UCSD-AML1 (cell line): ENCODE results near the gene SOX1.

Experiments
- DNase-seq: peaks from one replicate; lab custom pipeline; 2025; ENCODE audit not compliant: unreplicated experiment; lab: John Stamatoyannopoulos, UW

Gene SOX1

GRCh38 chr13:112071723-112072533 is 5.0 kb downstream of the SOX1 start:
- DNase-seq, result no peak

- DNase-seq, result no peak
These were observed 5.7 kb downstream of the SOX1 start for GRCh38 chr13:112072534-112073244.

- DNase-seq, result no peak
These were observed 6.5 kb downstream of the SOX1 start for GRCh38 chr13:112073245-112074138.

- no peak for DNase-seq
These were observed 7.4 kb downstream of the SOX1 start for GRCh38 chr13:112074139-112074865.

GRCh38 chr13:112077729-112078128 is 10.8 kb downstream of the SOX1 start:
- DNase-seq, result no peak

GRCh38 chr13:112078216-112078615 is 11.3 kb downstream of the SOX1 start:
- DNase-seq, result no peak

GRCh38 chr13:112078879-112079531 is 12.1 kb downstream of the SOX1 start:
- no peak for DNase-seq

GRCh38 chr13:112079696-112080095 is 12.7 kb downstream of the SOX1 start:
- no peak for DNase-seq

GRCh38 chr13:112083971-112084370 is 17.0 kb downstream of the SOX1 start:
- DNase-seq, result no peak

GRCh38 chr13:112092453-112092852 is 25.5 kb downstream of the SOX1 start:
- no peak for DNase-seq

- DNase-seq, result no peak
These were observed 28.4 kb downstream of the SOX1 start for GRCh38 chr13:112095354-112095753.

- no peak for DNase-seq
These were observed 30.0 kb downstream of the SOX1 start for GRCh38 chr13:112096959-112097358.

GRCh38 chr13:112097770-112098169 is 30.8 kb downstream of the SOX1 start:
- DNase-seq, result no peak

GRCh38 chr13:112098699-112099098 is 31.8 kb downstream of the SOX1 start:
- DNase-seq, result no peak

- no peak for DNase-seq
These were observed 34.5 kb downstream of the SOX1 start for GRCh38 chr13:112101360-112101930.

- no peak for DNase-seq
These were observed 35.3 kb downstream of the SOX1 start for GRCh38 chr13:112102243-112102642.

GRCh38 chr13:112103260-112103838 is 36.4 kb downstream of the SOX1 start:
- no peak for DNase-seq

- no peak for DNase-seq
These were observed 37.3 kb downstream of the SOX1 start for GRCh38 chr13:112103961-112104880.

GRCh38 chr13:112104881-112105234 is 37.9 kb downstream of the SOX1 start:
- DNase-seq, result no peak
